RWPE2 (cell line): ENCODE results near the gene CRYBA2.

Source experiments
- ATAC-seq: fragments of 200-7000 bp; cut with Tn5 transposase; 3 replicates; pipeline ENCODE4 v1.9.1; 2021; ENCODE audit warnings: low read depth
- DNase-seq: peaks from one replicate; pipeline ENCODE4 v3.0.0-alpha.2; 2020; ENCODE audit warnings: low spot score
- H3K27ac ChIP-seq: fragments of 450-650 bp; 2 replicates; pipeline ENCODE4 v1.5.1; 2017; ENCODE audit warnings: mild to moderate bottlenecking; ENCODE audit not compliant: poor library complexity, severe bottlenecking
- H3K27me3 ChIP-seq: fragments of 250-450 bp; sonication (Bioruptor Pico); 2 replicates; pipeline ENCODE4 v1.5.1; 2021; ENCODE audit warnings: mild to moderate bottlenecking, moderate library complexity; ENCODE audit not compliant: insufficient read depth, poor library complexity, severe bottlenecking
- H3K36me3 ChIP-seq: fragments of 250-450 bp; sonication (Bioruptor Pico); 2 replicates; pipeline ENCODE4 v1.5.1; 2020; ENCODE audit warnings: low read depth, mild to moderate bottlenecking, moderate library complexity
- H3K4me1 ChIP-seq: fragments of 250-450 bp; sonication (Bioruptor Pico); 2 replicates; pipeline ENCODE4 v1.5.1; 2021; ENCODE audit warnings: mild to moderate bottlenecking, moderate library complexity; ENCODE audit not compliant: insufficient read depth, poor library complexity, severe bottlenecking
- H3K4me3 ChIP-seq: fragments of 250-450 bp; sonication (Bioruptor Pico); 2 replicates; pipeline ENCODE4 v1.5.1; 2021; ENCODE audit warnings: mild to moderate bottlenecking, moderate library complexity; ENCODE audit not compliant: severe bottlenecking
- H3K9me3 ChIP-seq: fragments of 250-450 bp; sonication (Bioruptor Pico); 2 replicates; pipeline ENCODE4 v1.5.1; 2021; ENCODE audit warnings: mild to moderate bottlenecking, moderate library complexity; ENCODE audit not compliant: severe bottlenecking
- TF ChIP-seq, protein P1 (sequence below): fragments of 450-650 bp; IDR thresholded peaks from one replicate; pipeline ENCODE4 v1.5.1; 2017; ENCODE audit warnings: mild to moderate bottlenecking, moderate library complexity; ENCODE audit not compliant: poor library complexity, severe bottlenecking

CRYBA2 gene

DNA sequence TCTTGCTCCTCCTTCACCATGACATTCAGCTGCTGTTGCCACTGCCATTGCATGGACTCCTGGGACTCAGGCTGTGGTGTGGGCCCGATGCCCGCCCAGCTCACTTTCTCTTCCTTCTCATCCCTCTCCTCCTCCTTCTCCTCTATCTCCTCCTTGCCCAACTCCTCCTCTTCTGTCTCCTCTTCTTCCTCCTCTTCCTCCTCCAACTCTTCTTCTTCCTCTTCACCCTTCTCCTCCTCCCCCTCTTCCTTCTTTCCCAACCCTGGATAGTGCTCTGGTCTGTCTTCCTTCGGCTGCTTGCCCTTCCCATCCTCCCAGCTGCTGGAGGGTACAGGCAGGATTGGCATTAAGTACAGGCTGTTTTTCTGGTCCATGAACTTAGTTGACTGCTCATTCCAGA is 10.8 kb upstream of the CRYBA2 start:
- no peaks in the 10 kb centered on the region for H3K36me3 ChIP-seq
- TF ChIP-seq, protein P1, sequence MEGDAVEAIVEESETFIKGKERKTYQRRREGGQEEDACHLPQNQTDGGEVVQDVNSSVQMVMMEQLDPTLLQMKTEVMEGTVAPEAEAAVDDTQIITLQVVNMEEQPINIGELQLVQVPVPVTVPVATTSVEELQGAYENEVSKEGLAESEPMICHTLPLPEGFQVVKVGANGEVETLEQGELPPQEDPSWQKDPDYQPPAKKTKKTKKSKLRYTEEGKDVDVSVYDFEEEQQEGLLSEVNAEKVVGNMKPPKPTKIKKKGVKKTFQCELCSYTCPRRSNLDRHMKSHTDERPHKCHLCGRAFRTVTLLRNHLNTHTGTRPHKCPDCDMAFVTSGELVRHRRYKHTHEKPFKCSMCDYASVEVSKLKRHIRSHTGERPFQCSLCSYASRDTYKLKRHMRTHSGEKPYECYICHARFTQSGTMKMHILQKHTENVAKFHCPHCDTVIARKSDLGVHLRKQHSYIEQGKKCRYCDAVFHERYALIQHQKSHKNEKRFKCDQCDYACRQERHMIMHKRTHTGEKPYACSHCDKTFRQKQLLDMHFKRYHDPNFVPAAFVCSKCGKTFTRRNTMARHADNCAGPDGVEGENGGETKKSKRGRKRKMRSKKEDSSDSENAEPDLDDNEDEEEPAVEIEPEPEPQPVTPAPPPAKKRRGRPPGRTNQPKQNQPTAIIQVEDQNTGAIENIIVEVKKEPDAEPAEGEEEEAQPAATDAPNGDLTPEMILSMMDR, result no peak
- no peaks in the 10 kb centered on the region for H3K9me3 ChIP-seq
- H3K27me3 ChIP-seq, result peaks cover 41% of the 10 kb centered on the region
- H3K4me3 ChIP-seq, result no peak overlapping the region
- no peak overlapping the region for H3K27ac ChIP-seq
- H3K4me1 ChIP-seq, result no peaks in the 10 kb centered on the region
- DNase-seq (no peak), ATAC-seq (no peak)

DNA sequence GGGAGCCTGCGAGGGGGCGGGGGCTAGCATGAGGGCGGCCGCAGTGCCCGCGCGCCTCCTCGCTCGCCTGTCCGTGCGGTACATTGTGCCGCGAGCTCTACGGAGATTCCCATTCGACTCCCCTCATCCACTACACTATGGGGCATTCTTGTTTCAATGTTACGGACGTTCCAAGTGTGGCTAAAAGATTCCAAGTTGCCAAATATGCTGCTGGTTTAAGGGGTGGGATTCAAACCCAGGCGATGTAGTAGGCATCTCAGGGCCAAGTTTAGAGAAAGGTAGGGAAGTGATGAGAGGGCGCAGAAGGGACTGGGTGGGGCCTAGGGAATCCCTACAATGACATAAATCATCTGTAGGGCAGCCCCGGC is 10.0 kb upstream of the CRYBA2 start:
- DNase-seq (no peak), ATAC-seq (no peak)
- H3K36me3 ChIP-seq, result no peaks in the 10 kb centered on the region
- no peaks in the 10 kb centered on the region for H3K4me1 ChIP-seq
- no peak overlapping the region for H3K27ac ChIP-seq
- H3K4me3 ChIP-seq, result no peak overlapping the region
- peaks cover 41% of the 10 kb centered on the region for H3K27me3 ChIP-seq
- no peaks in the 10 kb centered on the region for H3K9me3 ChIP-seq
- TF ChIP-seq, protein P1, result no peak

DNA sequence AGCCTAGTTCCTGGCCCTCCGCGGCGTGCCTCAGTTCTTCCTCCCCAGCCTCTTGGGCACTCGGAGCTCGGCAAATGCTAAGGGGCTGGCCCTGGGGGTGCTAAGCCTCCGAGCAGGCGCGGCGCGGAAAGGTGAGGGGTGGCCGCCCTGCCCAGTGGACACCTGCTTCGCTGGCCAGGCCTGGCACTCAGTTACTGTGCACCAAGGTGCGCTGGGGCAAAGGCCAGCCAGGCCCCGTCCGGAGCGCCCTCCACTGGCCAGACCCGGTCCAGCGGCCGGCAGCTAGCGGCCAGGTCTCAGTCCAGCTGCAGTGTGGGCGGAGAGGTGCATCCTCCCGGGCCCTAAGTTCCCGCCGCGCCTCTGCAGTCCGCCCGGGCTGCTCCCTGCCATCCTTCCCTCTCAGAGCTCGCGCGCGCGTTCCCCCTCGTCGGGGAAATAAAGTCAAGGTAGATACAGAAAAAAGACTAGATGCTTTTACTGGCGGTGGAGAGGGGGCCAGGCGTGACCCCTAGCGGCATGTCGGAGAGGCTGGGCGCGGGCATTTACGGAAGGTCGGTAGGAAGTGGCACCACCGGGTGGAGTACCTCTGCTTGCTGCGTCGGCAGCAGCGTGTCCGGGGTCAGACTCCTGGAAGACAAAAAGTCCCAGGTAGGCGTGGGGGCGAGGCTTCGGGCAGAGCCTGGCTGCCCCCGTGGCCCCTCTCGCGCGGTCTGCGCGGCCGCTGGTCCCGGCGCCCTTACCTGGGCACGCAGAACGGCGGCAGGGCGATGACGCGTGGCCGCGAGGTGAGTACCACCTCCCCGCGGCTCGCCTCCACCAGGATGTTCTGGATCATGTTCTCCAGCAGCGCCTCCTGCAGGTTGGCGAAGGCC is 9.4 kb upstream of the CRYBA2 start:
- Histone ChIP-seq H3K36me3 (no peaks in the 10 kb centered on the region), H3K27ac (no peak overlapping the region), H3K4me3 (peak overlapping the region; percentile 5), H3K27me3 (peaks cover 41% of the 10 kb centered on the region), H3K4me1 (no peaks in the 10 kb centered on the region), H3K9me3 (no peaks in the 10 kb centered on the region)
- TF ChIP-seq, protein P1, result peak; percentile 55
- no peak for DNase-seq
- ATAC-seq, result peak; percentile 33

DNA sequence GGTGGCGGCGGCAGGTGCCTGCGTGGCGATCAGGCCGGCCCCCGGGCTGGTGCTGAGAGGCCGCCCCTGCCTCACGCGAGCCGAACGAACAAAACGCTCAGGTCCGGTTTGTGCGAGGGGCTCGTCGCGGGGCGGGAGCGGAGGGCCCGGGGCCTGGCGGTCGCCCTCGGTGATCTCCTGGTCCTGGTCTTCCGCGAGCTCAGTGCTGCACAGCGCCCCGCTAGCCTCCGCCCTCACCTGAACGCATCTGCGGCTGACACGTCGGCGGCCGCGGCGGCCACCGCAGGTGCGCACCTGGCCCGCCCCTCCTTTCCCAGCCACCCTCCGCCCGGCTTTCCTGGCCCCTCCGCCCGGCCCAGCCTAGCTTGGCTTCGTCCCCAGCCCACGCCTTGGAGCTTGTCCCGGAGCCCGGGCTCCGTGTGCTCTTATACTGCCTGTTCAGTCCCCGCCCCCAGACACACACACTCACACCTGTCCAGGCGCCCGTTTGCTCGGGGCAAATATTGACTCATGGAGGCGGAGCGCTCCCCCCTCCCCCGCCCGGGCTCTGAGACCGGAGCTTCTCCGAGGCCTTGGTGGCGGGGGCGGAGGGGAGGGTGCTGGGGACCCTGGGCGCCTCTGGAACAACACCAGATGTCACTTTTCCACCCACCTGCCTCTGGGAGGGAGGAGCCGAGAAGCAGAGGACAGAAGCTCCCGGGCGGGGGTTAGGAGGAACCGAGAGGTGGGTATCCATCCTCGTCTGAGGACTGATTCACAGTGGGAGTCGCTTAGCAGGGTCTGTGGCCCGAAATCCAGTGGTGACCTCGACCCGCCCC is 8.6 kb upstream of the CRYBA2 start:
- DNase-seq (no peak), ATAC-seq (peak; percentile 61)
- no peaks in the 10 kb centered on the region for H3K36me3 ChIP-seq
- no peaks in the 10 kb centered on the region for H3K9me3 ChIP-seq
- peaks cover 41% of the 10 kb centered on the region for H3K27me3 ChIP-seq
- H3K4me1 ChIP-seq, result no peaks in the 10 kb centered on the region
- H3K27ac ChIP-seq, result no peak overlapping the region
- peak overlapping the region; percentile 5 for H3K4me3 ChIP-seq
- TF ChIP-seq, protein P1, result no peak
